Gastroesophageal sphincter (tissue), 4 donors: ENCODE data around the gene MUCL1. TPM values are rescaled to one million over a fixed set of nuclear protein-coding genes. Genes with fewer than 3 reads are reported as not detected.
A peak's percentile ranks its signal among the peaks of the same experiment; 100 is the strongest.
"Not testable (repeated sequence)": the region's sequence is repeated elsewhere in the genome, so short reads cannot be mapped to it uniquely, and the experiment has no call there.

ENCODE experiments used
- ATAC-seq: fragments of 150-250 bp; one replicate; pipeline ENCODE4 v1.9.1; 2016; ENCODE audit warnings: mild to moderate bottlenecking, moderate library complexity
- H3K27ac ChIP-seq, 4 donors: fragments of 200-600 bp; sonication (generic) in 3 of 4; 1 replicate in 3 of 4; 2 replicates in 1 of 4; pipeline ENCODE4 v1.5.1; 2016 to 2019
- H3K27me3 ChIP-seq: fragments of 200-600 bp; sonication (generic); one replicate; pipeline ENCODE4 v1.5.1; 2019
- H3K36me3 ChIP-seq, 2 donors: fragments of 200-600 bp; sonication (generic); one replicate each; pipeline ENCODE4 v1.5.1; 2019; ENCODE audit warnings: control low read depth in 1 of 2
- H3K4me1 ChIP-seq, 3 donors: fragments of 200-600 bp; sonication (generic); 1 replicate in 2 of 3; 2 replicates in 1 of 3; pipeline ENCODE4 v1.5.1; 2016 to 2019; ENCODE audit warnings: control low read depth in 2 of 3
- H3K4me3 ChIP-seq, 2 donors: fragments of 200-600 bp; sonication (generic); one replicate each; pipeline ENCODE4 v1.5.1; 2019; ENCODE audit warnings: mild to moderate bottlenecking in 1 of 2, moderate library complexity in 1 of 2
- H3K9me3 ChIP-seq, 3 donors: fragments of 200-600 bp; sonication (generic); one replicate each; pipeline ENCODE4 v1.5.1; 2017 to 2019; ENCODE audit warnings: control low read depth in 2 of 3
- CTCF ChIP-seq, 4 experiments: fragments of 200-600 bp in 2 of 4; fragments of 450-650 bp in 2 of 4; sonication (generic) in 1 of 4; IDR thresholded peaks; one replicate each; pipeline ENCODE4 v1.5.1; 2017 to 2019; ENCODE audit warnings: antibody characterized with exemption in 4 of 4, mild to moderate bottlenecking in 2 of 4, moderate library complexity in 2 of 4
- EP300 ChIP-seq: sonication (generic); formaldehyde crosslinking; IDR thresholded peaks from one replicate; pipeline ENCODE4 v1.6.1; 2017; ENCODE audit warnings: antibody characterized with exemption, mild to moderate bottlenecking
- POLR2A ChIP-seq, 2 donors: fragments of 450-650 bp; IDR thresholded peaks; one replicate each; pipeline ENCODE4 v1.6.1; 2017; ENCODE audit warnings: antibody characterized with exemption in 2 of 2, mild to moderate bottlenecking in 2 of 2, moderate library complexity in 1 of 2
- POLR2AphosphoS5 ChIP-seq: sonication (generic); formaldehyde crosslinking; IDR thresholded peaks from one replicate; pipeline ENCODE4 v1.6.1; 2017; ENCODE audit warnings: antibody characterized with exemption
- WGBS, 2 donors: methylation state at CpG; one replicate each; pipeline ENCODE4 v1.1.5; 2018; ENCODE audit warnings: low coverage in 1 of 2; 5-methylcytosine and 5-hydroxymethylcytosine counted together
- total RNA-seq, 4 donors: library from RNA; depleted of rRNA; stranded (reverse); fragments of >200 nt; gene quantifications; one replicate each; pipeline ENCODE4 v1.1.0, GENCODE V29; 2016

The MUCL1 gene
- total RNA-seq, 4 donors from 2014 or later: not detected

DNA sequence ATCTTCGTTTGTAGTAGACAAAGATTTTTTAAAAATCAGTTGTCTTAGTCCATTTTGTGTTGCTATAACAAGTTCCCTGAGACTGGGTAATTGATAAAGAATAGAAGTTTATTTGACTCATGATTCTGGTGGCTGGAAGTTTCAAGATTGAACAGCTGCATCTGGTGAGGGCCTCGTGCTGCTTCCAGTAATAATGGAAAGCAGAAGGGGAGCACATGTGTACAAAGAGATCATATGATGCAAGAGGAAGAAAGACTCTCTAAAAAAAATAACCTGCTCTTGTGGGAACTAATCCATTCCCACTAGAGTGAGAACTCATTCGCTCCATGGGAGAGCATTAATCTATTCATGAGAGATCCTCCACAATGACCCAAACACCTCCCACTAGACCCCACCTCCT is 24.8 kb downstream of the MUCL1 start:
- TF ChIP-seq POLR2A (IDR thresholded peaks at IDR 0.05): no peak
- TF ChIP-seq POLR2AphosphoS5: no peak
- no peak for TF ChIP-seq EP300
- no peak for TF ChIP-seq CTCF (IDR thresholded peaks at IDR 0.05)
- no peak for ATAC-seq
- 33 to 48% methylated on average over 2 to 3 of the region's 3 CpGs for WGBS, 2 donors
- no peak overlapping the region for H3K27ac ChIP-seq
- no peaks in the 10 kb centered on the region for H3K9me3 ChIP-seq
- no peaks in the 10 kb centered on the region for H3K4me1 ChIP-seq
- H3K36me3 ChIP-seq: no peaks in the 10 kb centered on the region
- H3K4me3 ChIP-seq: no peak overlapping the region
- H3K27me3 ChIP-seq: no peaks in the 10 kb centered on the region

- H3K27me3 ChIP-seq: no peaks in the 10 kb centered on the region
- H3K27ac ChIP-seq: no peak overlapping the region
- H3K36me3 ChIP-seq: no peaks in the 10 kb centered on the region
- no peak for ATAC-seq
- H3K4me1 ChIP-seq: no peaks in the 10 kb centered on the region
- no peaks in the 10 kb centered on the region for H3K9me3 ChIP-seq
- TF ChIP-seq EP300 (no peak), CTCF (IDR thresholded peaks at IDR 0.05) (no peak), POLR2A (IDR thresholded peaks at IDR 0.05) (no peak), POLR2AphosphoS5 (no peak)
- no peak overlapping the region for H3K4me3 ChIP-seq
Observed at GRCh38 chr12:54879579-54879978, 25.3 kb downstream of the MUCL1 start.

DNA sequence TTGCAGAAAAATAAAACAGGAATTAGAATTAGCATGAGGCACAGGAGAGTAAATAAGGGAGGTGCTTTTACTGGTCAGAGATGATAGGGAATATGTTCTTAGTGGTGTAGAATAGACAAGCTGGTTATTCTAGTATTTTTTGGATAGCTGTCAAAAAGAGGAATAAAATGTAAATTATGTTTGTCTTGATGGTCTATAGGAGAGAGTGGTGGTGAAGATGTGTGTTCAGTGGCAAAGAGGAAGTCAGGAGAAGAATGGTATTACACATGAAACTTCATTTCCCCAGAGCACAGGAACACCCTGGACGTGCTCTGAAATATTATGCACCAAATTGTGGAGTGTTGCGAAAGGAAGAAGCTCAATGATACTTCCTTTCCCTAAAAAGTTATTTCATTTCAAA is 27.8 kb downstream of the MUCL1 start:
- Histone ChIP-seq H3K27me3 (no peaks in the 10 kb centered on the region), H3K36me3 (no peaks in the 10 kb centered on the region), H3K27ac (no peak overlapping the region), H3K4me1 (no peaks in the 10 kb centered on the region), H3K4me3 (no peak overlapping the region), H3K9me3 (no peaks in the 10 kb centered on the region)
- peak; percentile 46 for ATAC-seq
- TF ChIP-seq CTCF (IDR thresholded peaks at IDR 0.05) (no peak), POLR2A (IDR thresholded peaks at IDR 0.05) (no peak)
- 71 to 85% methylated on average over 2 of the region's 2 CpGs for WGBS, 2 donors

GRCh38 chr12:54882597-54882996 is 28.3 kb downstream of the MUCL1 start:
- H3K4me3 ChIP-seq, H3K36me3 ChIP-seq, H3K27me3 ChIP-seq, H3K4me1 ChIP-seq, H3K9me3 ChIP-seq, H3K27ac ChIP-seq, ATAC-seq: not testable (repeated sequence)
- 60 to 63% methylated on average over 1 of the region's 1 CpG for WGBS, 2 donors

- WGBS, 2 donors: 83 to 90% methylated on average over 1 to 5 of the region's 11 CpGs
- not testable (repeated sequence) for H3K27me3 ChIP-seq, H3K36me3 ChIP-seq, H3K4me3 ChIP-seq, H3K27ac ChIP-seq, H3K4me1 ChIP-seq, ATAC-seq, H3K9me3 ChIP-seq
Observed at GRCh38 chr12:54888428-54888827, 34.1 kb downstream of the MUCL1 start.

DNA sequence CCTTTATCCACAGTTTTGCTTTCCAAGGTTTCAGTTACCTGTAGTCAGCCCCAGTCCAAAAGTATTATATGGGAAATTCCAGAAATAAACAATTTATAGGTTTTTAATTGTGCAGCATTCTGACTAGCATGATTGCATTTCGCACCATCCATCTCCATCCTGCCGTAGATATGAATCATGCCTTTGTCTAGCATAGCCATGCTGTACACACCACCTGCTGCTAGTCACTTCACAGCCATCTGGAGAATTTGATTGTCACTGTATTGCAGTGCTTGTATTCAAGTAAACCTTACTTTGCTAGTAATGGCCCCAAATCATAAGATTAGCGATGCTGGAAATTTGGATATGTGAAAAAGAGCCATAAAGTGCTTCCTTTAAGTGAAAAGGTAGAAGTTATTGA is 36.0 kb downstream of the MUCL1 start:
- peaks cover 5% of the 10 kb centered on the region for H3K27me3 ChIP-seq
- no peak for ATAC-seq

More for the DNA sequence above, 36.0 kb downstream of the MUCL1 start:
- 88 to 89% methylated on average over 3 of the region's 3 CpGs for WGBS, 2 donors
- Histone ChIP-seq H3K27ac (no peak overlapping the region), H3K4me3 (no peak overlapping the region), H3K9me3 (no peaks in the 10 kb centered on the region), H3K36me3 (no peaks in the 10 kb centered on the region), H3K4me1 (no peaks in the 10 kb centered on the region)
- no peak for TF ChIP-seq CTCF (IDR thresholded peaks at IDR 0.05)
- TF ChIP-seq POLR2AphosphoS5: no peak
- TF ChIP-seq POLR2A (IDR thresholded peaks at IDR 0.05): no peak
- TF ChIP-seq EP300: no peak
